Activated B cell treated with CpG ODN at 0.5 μM for 24 hours (primary cell): ENCODE results near the gene GNG5. TPM values are rescaled to one million over a fixed set of nuclear protein-coding genes. Genes with fewer than 3 reads are reported as not detected.

Experiments
- ATAC-seq: fragments of 200-7000 bp; cut with Tn5 transposase; one replicate; pipeline ENCODE4 v1.10.0; 2021; ENCODE audit warnings: low read depth, mild to moderate bottlenecking, moderate library complexity
- CTCF ChIA-PET: fragments of 350-600 bp; sonication (Branson Sonifier 250); formaldehyde crosslinking; loops from one replicate; lab custom pipeline; 2021; ENCODE audit warnings: antibody characterized with exemption; lab: Charles Lee
- POLR2A ChIA-PET: fragments of 350-600 bp; sonication (Branson Sonifier 250); formaldehyde crosslinking; loops from one replicate; lab custom pipeline; 2021; ENCODE audit warnings: antibody characterized with exemption; lab: Charles Lee
- DNase-seq: peaks from one replicate; pipeline ENCODE4 v3.0.0; 2022
- H3K27ac Mint-ChIP-seq: one replicate; pipeline ENCODE4 v1.8.0; 2020; ENCODE audit warnings: mixed read lengths
- H3K27me3 Mint-ChIP-seq: one replicate; pipeline ENCODE4 v1.8.0; 2021; ENCODE audit warnings: mixed read lengths
- H3K36me3 Mint-ChIP-seq: one replicate; pipeline ENCODE4 v1.8.0; 2021; ENCODE audit warnings: low read depth, mixed read lengths
- H3K4me1 Mint-ChIP-seq: one replicate; pipeline ENCODE4 v1.8.0; 2021; ENCODE audit warnings: mixed read lengths
- H3K4me3 Mint-ChIP-seq: one replicate; pipeline ENCODE4 v1.8.0; 2020; ENCODE audit warnings: mild to moderate bottlenecking, mixed read lengths
- H3K9me3 Mint-ChIP-seq: one replicate; pipeline ENCODE4 v1.8.0; 2020; ENCODE audit warnings: mixed read lengths
- CTCF ChIP-seq: fragments of 200-600 bp; IDR thresholded peaks from one replicate; pipeline ENCODE4 v1.8.0; 2022; ENCODE audit warnings: antibody characterized with exemption, mild to moderate bottlenecking
- intact Hi-C: fragments of 100-400 bp; cut with micrococcal nuclease; formaldehyde crosslinking; loops from one replicate; pipeline ENCODE4 v1.15.1; 2024
- total RNA-seq: library from RNA; stranded (reverse); gene quantifications from 2 replicates; pipeline ENCODE4 v1.2.3, GENCODE V29; 2022

GNG5 gene
- total RNA-seq, 1 donor from 2014 or later: 57.0 TPM

- no peak for TF ChIP-seq CTCF
- Mint-ChIP-seq H3K9me3 (no peaks in the 10 kb centered on the region), H3K27ac (peak overlapping the region; percentile 16), H3K4me1 (peaks cover 10% of the 10 kb centered on the region), H3K27me3 (no peaks in the 10 kb centered on the region), H3K4me3 (no peak overlapping the region), H3K36me3 (peaks cover 91% of the 10 kb centered on the region)
- intact Hi-C loops: no loop called here
- DNase-seq (no peak), ATAC-seq (no peak)
- ChIA-PET CTCF (no interaction called here), POLR2A (interaction anchor here (1.8 kb wide), 1 partner anchor 12 kb away, joined by 8 read pairs; the partner anchor contains the start of genes GNG5 and SPATA1)
Measured at GRCh38 chr1:84493747-84494146, 12.6 kb downstream of the GNG5 start.

GRCh38 chr1:84492726-84493125, 13.7 kb downstream of the GNG5 start:
- Mint-ChIP-seq H3K4me3 (no peak overlapping the region), H3K27me3 (no peaks in the 10 kb centered on the region), H3K9me3 (no peaks in the 10 kb centered on the region), H3K36me3 (peaks cover 85% of the 10 kb centered on the region), H3K27ac (no peak overlapping the region), H3K4me1 (peaks cover 4% of the 10 kb centered on the region)
- ATAC-seq (no peak), DNase-seq (no peak)
- ChIA-PET CTCF (no interaction called here), POLR2A (no interaction called here)
- intact Hi-C loops: no loop called here
- TF ChIP-seq CTCF: no peak

- intact Hi-C loops: no loop called here
- peaks cover 3% of the 10 kb centered on the region for H3K9me3 Mint-ChIP-seq
- peaks cover 81% of the 10 kb centered on the region for H3K36me3 Mint-ChIP-seq
- H3K4me1 Mint-ChIP-seq: peaks cover 13% of the 10 kb centered on the region
- ATAC-seq (no peak), DNase-seq (no peak)
- no peaks in the 10 kb centered on the region for H3K27me3 Mint-ChIP-seq
- POLR2A ChIA-PET: interaction anchor here (1.2 to 1.5 kb wide), 2 partner anchors 10 to 16 kb away, joined by 4 to 5 read pairs; partner anchors contain the start of genes GNG5 and SPATA1
- no peak overlapping the region for H3K27ac Mint-ChIP-seq
- TF ChIP-seq CTCF: no peak
- CTCF ChIA-PET: no interaction called here
- H3K4me3 Mint-ChIP-seq: no peak overlapping the region
Measured at GRCh38 chr1:84489766-84490165, 16.6 kb downstream of the GNG5 start.

- no peaks in the 10 kb centered on the region for H3K27me3 Mint-ChIP-seq
- no peak for ATAC-seq
- CTCF ChIA-PET: no interaction called here
- H3K9me3 Mint-ChIP-seq: peaks cover 3% of the 10 kb centered on the region
- H3K4me3 Mint-ChIP-seq: no peak overlapping the region
- DNase-seq: no peak
- POLR2A ChIA-PET: no interaction called here
- peaks cover 83% of the 10 kb centered on the region for H3K36me3 Mint-ChIP-seq
- H3K4me1 Mint-ChIP-seq: peaks cover 15% of the 10 kb centered on the region
- no peak overlapping the region for H3K27ac Mint-ChIP-seq
- TF ChIP-seq CTCF: no peak
- intact Hi-C loops: no loop called here
Measured at GRCh38 chr1:84488107-84488506, 18.3 kb downstream of the GNG5 start.

- no peak for DNase-seq
- no peak for TF ChIP-seq CTCF
- no peak for ATAC-seq
- ChIA-PET CTCF (interaction anchor here (1.9 kb wide), 1 partner anchor 46 kb away, joined by 4 read pairs; no protein-coding TSS in a partner anchor), POLR2A (interaction anchor here (1.2 to 5.7 kb wide), 2 partner anchors 24 to 93 kb away, joined by 5 to 52 read pairs; partner anchors contain the start of genes CTBS, GNG5 and SPATA1)
- Mint-ChIP-seq H3K27me3 (peaks cover 12% of the 10 kb centered on the region), H3K4me1 (peaks cover 42% of the 10 kb centered on the region), H3K9me3 (peaks cover 14% of the 10 kb centered on the region), H3K4me3 (peak overlapping the region; percentile 9), H3K27ac (no peak overlapping the region), H3K36me3 (peaks cover 66% of the 10 kb centered on the region)
- intact Hi-C loops: no loop called here
Measured at GRCh38 chr1:84481317-84481716, 25.1 kb downstream of the GNG5 start.
